Aorta (tissue), 5 donors: Measurements from ENCODE around the gene TEDC2. TPM values are rescaled to one million over a fixed set of nuclear protein-coding genes. Genes with fewer than 3 reads are reported as not detected.
"Not testable (repeated sequence)": the region's sequence is repeated elsewhere in the genome, so short reads cannot be mapped to it uniquely, and the experiment has no call there.

Experiments used
- ATAC-seq: fragments of 200-7000 bp; cut with Tn5 transposase; one replicate; pipeline ENCODE4 v1.9.1; 2022; ENCODE audit warnings: moderate library complexity; ENCODE audit not compliant: low FRiP score
- DNase-seq, 2 donors: peaks; one replicate each; pipeline ENCODE4 v3.0.0-alpha.2; 2020
- H3K27ac ChIP-seq, 2 donors: one replicate each; pipeline ENCODE4 v1.5.1; 2013; ENCODE audit warnings: low read length in 2 of 2, mild to moderate bottlenecking in 2 of 2, moderate library complexity in 2 of 2, control low read depth in 1 of 2, inconsistent platforms in 1 of 2, low read depth in 1 of 2
- H3K27me3 ChIP-seq, 2 donors: one replicate each; pipeline ENCODE4 v1.6.1; 2013; ENCODE audit warnings: control low read depth in 1 of 2, low read length in 1 of 2, mild to moderate bottlenecking in 1 of 2, moderate library complexity in 1 of 2; ENCODE audit not compliant: insufficient read depth in 2 of 2, control insufficient read depth in 1 of 2
- H3K36me3 ChIP-seq, 2 donors: one replicate each; pipeline ENCODE4 v1.6.1; 2013; ENCODE audit warnings: control low read depth in 1 of 2, low read length in 1 of 2, mild to moderate bottlenecking in 1 of 2; ENCODE audit not compliant: insufficient read depth in 2 of 2, control insufficient read depth in 1 of 2
- H3K4me1 ChIP-seq, 2 donors: one replicate each; pipeline ENCODE4 v1.6.1; 2013; ENCODE audit warnings: low read length in 2 of 2, control low read depth in 1 of 2, mild to moderate bottlenecking in 1 of 2, moderate library complexity in 1 of 2; ENCODE audit not compliant: insufficient read depth in 2 of 2, control insufficient read depth in 1 of 2
- H3K4me3 ChIP-seq, 2 donors: one replicate each; pipeline ENCODE4 v1.5.1; 2013; ENCODE audit warnings: low read length in 2 of 2, control low read depth in 1 of 2, mild to moderate bottlenecking in 1 of 2
- H3K9me3 ChIP-seq: one replicate; pipeline ENCODE4 v1.6.1; 2013; ENCODE audit warnings: mild to moderate bottlenecking, low read length; ENCODE audit not compliant: control insufficient read depth
- WGBS, 2 donors: extraction: QIAGEN DNeasy Blood & Tissue Kit; methylation state at CpG; one replicate each; pipeline ENCODE4 v1.1.7; 2013; 5-methylcytosine and 5-hydroxymethylcytosine counted together
- intact Hi-C, 2 donors: fragments of 100-400 bp; cut with DNase I; formaldehyde crosslinking; loops; one replicate each; pipeline versions ENCODE4 v1.14.2 to v1.15.0; 2022
- polyA plus RNA-seq, 2 donors: library from polyadenylated mRNA; stranded (reverse); fragments of 200-250 nt; gene quantifications; one replicate each; pipeline ENCODE4 v1.2.3, GENCODE V29; 2013
- total RNA-seq, 2 donors: library from RNA; stranded (reverse); fragmentation: NEBNext Ultra II Directional; extraction: Animal tissue kit (Norgen Biotek cat#: 25700); gene quantifications; one replicate each; pipeline ENCODE4 v1.2.1, GENCODE V29; 2021
- donor health status: healthy with polysubstance abuse.
- donor health status: Bipolar disorder and iron deficiency.
- donor health status: DM: no; HTN: no; CAD: no.
- donor health status: DM: no; HTN: no; CAD: no.
- donor health status: DM: yes; HTN: yes; CAD: no.

TEDC2 gene
- total and polyA plus RNA-seq, 4 donors = 0.38 to 1.6 (median 0.73) TPM

DNA sequence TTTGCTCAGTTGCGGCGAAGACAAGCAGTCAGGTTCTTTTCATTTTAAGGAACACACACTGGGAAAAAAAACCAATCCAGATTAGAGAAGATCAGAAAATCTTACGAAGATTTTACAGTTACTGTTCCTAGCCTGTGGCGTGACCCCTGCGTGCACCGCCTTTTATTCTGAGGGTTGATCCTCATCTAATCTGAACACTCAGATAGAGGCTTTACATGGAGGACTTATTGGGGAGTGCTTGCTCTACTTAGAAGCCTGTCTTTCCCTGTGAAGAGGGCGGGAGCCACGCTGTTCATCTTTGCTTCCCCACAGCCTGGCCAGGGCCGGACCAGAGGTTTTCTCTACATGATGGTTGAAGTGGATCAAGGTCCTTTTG lies 16.4 kb downstream of the TEDC2 start:
- DNase-seq (no peak), ATAC-seq (no peak)
- H3K9me3 ChIP-seq = no peaks in the 10 kb centered on the region
- H3K27ac ChIP-seq = no peak overlapping the region
- no peaks in the 10 kb centered on the region for H3K27me3 ChIP-seq
- intact Hi-C loops = no loop called here
- H3K36me3 ChIP-seq = no peaks in the 10 kb centered on the region
- H3K4me3 ChIP-seq = no peak overlapping the region
- 94% methylated on average over 9 of the region's 9 CpGs for WGBS, 2 donors
- H3K4me1 ChIP-seq = no peaks in the 10 kb centered on the region

DNA sequence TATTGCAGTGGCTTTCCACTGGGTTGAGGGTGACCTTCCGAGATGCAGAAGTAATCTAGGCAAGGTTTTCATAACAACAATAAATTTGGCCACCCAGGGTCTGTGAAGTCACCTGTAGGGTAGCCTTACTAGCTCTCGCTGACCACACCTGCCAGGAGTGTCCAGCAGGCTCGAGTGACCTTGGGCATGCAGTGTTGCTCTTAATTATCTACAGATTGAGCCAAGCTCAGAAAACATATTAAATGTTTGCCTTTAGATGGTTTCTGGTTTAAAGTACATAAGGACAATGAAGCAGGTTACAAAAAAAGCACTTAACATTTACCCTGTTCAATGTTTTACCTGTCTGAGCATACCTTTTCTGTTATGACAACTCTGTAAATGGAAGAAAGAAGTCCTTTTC lies 16.8 kb downstream of the TEDC2 start:
- no peak for DNase-seq
- Histone ChIP-seq H3K9me3 (no peaks in the 10 kb centered on the region), H3K36me3 (no peaks in the 10 kb centered on the region), H3K27me3 (no peaks in the 10 kb centered on the region), H3K27ac (no peak overlapping the region), H3K4me1 (no peaks in the 10 kb centered on the region), H3K4me3 (no peak overlapping the region)
- intact Hi-C loops = no loop called here
- WGBS, 2 donors = 87 to 91% methylated on average over 3 of the region's 3 CpGs
- no peak for ATAC-seq

- no peak for DNase-seq
- no peaks in the 10 kb centered on the region for H3K36me3 ChIP-seq
- ATAC-seq = no peak
- no peaks in the 10 kb centered on the region for H3K27me3 ChIP-seq
- H3K9me3 ChIP-seq = no peaks in the 10 kb centered on the region
- 95 to 97% methylated on average over 3 of the region's 3 CpGs for WGBS, 2 donors
- no peak overlapping the region for H3K27ac ChIP-seq
- intact Hi-C loops = no loop called here
- H3K4me1 ChIP-seq = no peaks in the 10 kb centered on the region
- no peak overlapping the region for H3K4me3 ChIP-seq
Measured at GRCh38 chr16:2477327-2477726, 17.4 kb downstream of the TEDC2 start.

GRCh38 chr16:2478279-2478678 lies 18.4 kb downstream of the TEDC2 start:
- 25 to 28% methylated on average over 8 of the region's 8 CpGs for WGBS, 2 donors
- H3K4me3 ChIP-seq = no peak overlapping the region
- H3K36me3 ChIP-seq = no peaks in the 10 kb centered on the region
- H3K27ac ChIP-seq = no peak overlapping the region
- no peaks in the 10 kb centered on the region for H3K27me3 ChIP-seq
- intact Hi-C loops = no loop called here
- H3K4me1 ChIP-seq = no peaks in the 10 kb centered on the region
- DNase-seq = no peak
- no peaks in the 10 kb centered on the region for H3K9me3 ChIP-seq
- ATAC-seq = no peak

DNA sequence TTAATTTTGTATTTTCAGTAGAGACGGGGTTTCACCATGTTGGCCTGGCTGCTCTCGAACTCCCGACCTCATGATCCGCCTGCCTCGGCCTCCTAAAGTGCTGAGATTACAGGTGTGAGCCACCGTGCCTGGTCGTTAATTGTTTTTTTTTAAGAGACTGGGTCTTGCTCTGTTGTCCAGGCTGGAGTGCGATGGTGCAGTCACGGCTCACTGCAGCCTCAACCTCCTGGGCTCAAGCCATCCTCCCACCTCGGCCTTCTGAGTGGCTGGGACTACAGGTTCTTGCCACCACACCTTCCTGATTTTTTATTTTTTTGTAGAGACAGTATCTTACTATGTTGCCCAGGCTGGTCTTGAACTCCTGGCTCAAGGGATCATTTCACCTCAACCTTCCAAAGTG lies 20.1 kb downstream of the TEDC2 start:
- ATAC-seq, H3K4me1 ChIP-seq, DNase-seq, H3K36me3 ChIP-seq, H3K27ac ChIP-seq, H3K9me3 ChIP-seq, intact Hi-C loops, H3K27me3 ChIP-seq, H3K4me3 ChIP-seq: not testable (repeated sequence)
- 95 to 96% methylated on average over 10 of the region's 10 CpGs for WGBS, 2 donors

DNA sequence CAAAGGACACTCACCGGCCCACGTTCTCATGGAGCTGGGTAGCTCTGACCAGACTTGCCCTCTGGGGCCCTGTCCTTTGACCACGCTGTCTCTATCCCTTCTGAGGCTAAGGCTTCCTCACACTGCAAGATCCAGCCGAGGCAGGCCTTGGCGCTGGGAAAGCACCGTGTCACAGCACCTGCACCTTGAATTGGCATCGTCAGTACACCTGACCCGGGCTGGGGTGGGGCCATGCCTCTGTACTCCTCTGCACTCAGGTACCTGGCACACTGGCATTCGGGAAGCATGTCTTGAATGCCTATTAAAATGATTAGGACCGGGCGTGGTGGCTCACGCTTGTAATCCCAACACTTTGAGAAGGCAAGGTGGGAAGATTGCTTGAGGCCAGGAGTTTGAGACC lies 21.0 kb downstream of the TEDC2 start:
- H3K27me3 ChIP-seq = no peaks in the 10 kb centered on the region
- H3K27ac ChIP-seq = no peak overlapping the region
- H3K9me3 ChIP-seq = no peaks in the 10 kb centered on the region
- no peak for DNase-seq
- no peak overlapping the region for H3K4me3 ChIP-seq
- intact Hi-C loops = no loop called here
- no peaks in the 10 kb centered on the region for H3K36me3 ChIP-seq
- ATAC-seq = no peak
- whole genome bisulfite sequencing, 2 donors = 83 to 87% methylated on average over 12 of the region's 12 CpGs
- no peaks in the 10 kb centered on the region for H3K4me1 ChIP-seq

- Histone ChIP-seq H3K27me3 (no peaks in the 10 kb centered on the region), H3K9me3 (no peaks in the 10 kb centered on the region), H3K36me3 (no peaks in the 10 kb centered on the region), H3K4me3 (no peak overlapping the region), H3K4me1 (no peaks in the 10 kb centered on the region), H3K27ac (no peak overlapping the region)
- WGBS, 2 donors = 47 to 56% methylated on average over 7 of the region's 7 CpGs
- intact Hi-C loops = no loop called here
- no peak for ATAC-seq
- no peak for DNase-seq
Measured at GRCh38 chr16:2481676-2482075, 21.8 kb downstream of the TEDC2 start.

DNA sequence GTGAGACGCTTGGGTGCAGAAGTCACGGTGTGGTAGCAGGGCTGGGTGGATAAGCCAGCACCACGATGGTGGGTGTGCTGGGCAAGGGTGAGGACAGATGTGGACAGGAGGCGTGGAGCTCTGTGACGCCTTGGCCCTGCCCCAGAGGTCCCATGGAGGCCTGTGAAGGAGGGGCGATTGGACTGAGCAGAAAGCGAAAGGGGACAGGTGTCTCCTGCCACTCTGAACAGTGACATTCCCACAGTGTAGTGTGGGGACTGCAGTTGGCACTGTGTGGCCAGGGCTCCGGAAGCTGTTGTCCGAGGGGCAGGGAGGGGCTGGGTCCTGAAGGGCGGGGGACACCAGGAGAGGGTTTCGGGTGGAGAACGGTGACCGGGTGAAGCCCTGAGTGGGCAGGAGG lies 22.3 kb downstream of the TEDC2 start:
- Histone ChIP-seq H3K36me3 (no peaks in the 10 kb centered on the region), H3K4me1 (no peaks in the 10 kb centered on the region), H3K4me3 (no peak overlapping the region), H3K27ac (no peak overlapping the region), H3K27me3 (no peaks in the 10 kb centered on the region), H3K9me3 (no peaks in the 10 kb centered on the region)
- no peak for ATAC-seq
- DNase-seq = no peak
- intact Hi-C loops = no loop called here
- WGBS, 2 donors = 61 to 69% methylated on average over 13 of the region's 13 CpGs

DNA sequence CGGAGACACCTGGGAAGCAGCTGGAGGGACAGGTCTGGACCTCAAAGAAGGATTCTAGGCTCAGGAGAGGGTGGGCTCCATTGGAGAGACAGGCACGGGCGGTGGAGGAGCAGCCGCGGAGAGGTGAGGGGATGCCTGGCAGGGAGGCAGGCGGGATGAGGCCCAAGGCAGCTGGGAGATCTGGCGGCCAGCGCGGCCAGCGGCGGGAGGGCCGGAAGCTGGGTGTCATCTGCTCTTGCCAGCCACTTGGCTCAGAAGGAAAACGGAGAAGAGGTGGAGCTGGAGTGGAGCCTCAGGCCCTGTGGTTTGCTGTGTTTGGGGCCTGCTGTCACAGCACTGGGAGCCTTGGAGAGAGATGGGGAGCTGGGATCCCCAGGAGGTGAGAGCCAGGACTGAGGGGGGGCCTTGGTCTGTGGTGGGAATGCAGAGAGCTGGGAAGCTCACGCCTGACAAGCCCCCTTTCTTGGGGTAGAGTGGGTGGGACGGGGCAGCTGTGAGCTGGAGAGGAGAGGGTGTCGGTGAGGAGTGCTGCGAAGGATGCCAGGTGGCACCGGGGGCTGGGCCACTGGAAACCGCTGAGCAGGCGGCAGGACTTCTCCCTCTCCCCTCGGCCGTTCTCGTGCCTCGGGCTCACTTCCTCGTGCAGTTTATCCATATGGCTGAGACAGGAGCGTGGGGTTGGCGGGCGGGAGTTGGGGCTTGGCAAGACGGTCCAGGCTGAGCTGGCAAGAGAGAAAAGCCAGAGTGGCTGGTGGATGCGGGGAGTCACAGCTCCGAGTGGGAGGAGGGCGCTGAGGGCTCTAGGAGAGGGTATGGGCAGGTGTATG lies 23.0 kb downstream of the TEDC2 start:
- Histone ChIP-seq H3K36me3 (no peaks in the 10 kb centered on the region), H3K4me1 (no peaks in the 10 kb centered on the region), H3K27ac (no peak overlapping the region), H3K27me3 (no peaks in the 10 kb centered on the region), H3K4me3 (no peak overlapping the region), H3K9me3 (no peaks in the 10 kb centered on the region)
- intact Hi-C loops = no loop called here
- DNase-seq = peak in 1 of 2 donors; percentile 67
- peak; percentile 61 for ATAC-seq
- 16 to 23% methylated on average over 30 to 32 of the region's 32 CpGs for WGBS, 2 donors
